Hematopoietic multipotent progenitor cell treated with erythropoietin and hydrocortisone succinate and interleukin-3 and kit ligand, for 8 days (in vitro differentiated cells): ENCODE results near the gene POLR3B.
"Not testable (repeated sequence)": the region's sequence is repeated elsewhere in the genome, so short reads cannot be mapped to it uniquely, and the experiment has no call there.

Experiments
- DNase-seq: peaks from one replicate; pipeline ENCODE4 v3.0.0-alpha.2; 2015

POLR3B gene

DNA sequence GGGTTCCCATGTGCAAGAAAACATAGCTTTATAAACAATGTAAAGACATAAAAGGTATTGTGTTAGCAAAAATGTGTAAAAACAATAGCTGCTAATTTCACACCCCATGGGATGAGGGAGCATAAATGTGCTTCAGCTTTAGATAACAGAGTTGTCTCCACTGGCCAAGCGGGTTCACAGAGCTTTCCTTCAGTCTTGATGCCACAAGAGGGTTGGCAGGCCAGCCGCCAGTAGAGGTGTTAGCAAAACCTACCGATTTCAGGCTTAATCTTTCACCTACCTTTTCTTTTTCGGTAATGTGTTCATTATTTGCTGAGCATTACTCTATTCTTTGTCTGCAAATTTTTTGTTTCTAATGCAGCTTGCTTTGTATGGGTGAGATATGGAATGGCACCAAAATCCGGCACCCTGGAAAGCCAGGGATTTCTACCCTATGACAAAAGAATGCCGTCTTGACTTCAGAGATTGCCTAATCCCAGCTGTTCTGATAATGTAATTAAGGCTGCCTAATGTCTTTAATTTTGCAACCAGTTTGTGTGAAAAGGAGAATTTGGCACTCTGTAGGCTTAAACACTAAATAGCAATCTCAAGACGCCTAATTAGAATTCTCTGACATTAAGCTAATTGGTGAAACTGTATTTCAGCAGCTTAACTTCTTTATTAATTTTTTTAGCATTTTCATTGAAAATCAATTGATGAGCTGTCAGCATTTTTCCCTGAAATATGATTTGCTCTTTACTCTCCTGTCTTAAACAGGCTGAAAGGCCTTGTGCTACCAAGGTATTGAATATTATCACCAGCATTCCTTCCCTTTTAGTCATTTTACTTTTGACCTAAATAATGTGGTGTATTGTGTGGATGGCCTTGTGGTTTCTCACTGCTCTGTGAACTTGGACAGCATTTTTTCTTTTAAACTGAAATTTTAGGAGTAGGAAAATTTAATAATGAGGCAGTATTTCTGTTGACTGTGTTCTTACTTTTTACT, 60.7 kb downstream of the POLR3B start:
- DNase-seq, result no peak

DNA sequence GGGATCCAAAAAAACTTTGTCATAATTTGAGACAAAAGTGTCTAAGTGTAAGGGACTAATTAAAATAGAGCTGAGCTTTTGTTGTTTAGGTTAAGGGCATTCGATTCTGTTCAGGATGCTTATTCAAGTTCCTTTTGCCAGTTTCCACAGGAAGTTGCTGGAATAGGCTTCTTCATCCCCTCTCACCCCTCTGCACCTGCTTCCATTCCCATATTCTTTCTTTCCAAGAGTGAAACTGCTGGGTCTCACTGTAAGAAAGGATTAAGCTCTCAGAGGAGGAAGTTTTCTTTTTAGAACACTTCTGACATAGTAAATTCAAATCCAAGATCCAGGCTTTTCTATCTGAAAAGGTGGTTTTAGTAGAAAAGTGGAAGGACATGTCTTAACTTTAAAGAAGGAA, 61.4 kb downstream of the POLR3B start:
- DNase-seq, result no peak

DNA sequence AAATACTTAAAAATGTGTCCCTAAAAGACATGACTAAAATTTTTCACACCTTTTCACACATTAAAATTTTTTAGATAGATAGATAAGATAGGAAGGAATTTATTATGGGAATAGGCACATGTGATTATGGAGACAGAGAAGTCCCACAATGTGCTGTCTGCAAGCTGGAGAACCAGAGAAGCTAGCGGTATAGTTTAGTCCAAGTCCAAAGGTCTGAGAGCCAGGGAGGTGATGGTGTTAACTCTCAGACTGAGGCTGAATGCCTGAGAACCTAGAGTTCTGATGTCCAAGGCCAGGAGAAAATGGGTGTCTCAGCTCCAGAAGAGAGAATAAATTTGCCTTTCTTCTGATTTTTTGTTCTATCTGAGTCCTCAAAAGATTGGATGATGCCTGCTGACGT, 65.7 kb downstream of the POLR3B start:
- DNase-seq, result no peak

DNA sequence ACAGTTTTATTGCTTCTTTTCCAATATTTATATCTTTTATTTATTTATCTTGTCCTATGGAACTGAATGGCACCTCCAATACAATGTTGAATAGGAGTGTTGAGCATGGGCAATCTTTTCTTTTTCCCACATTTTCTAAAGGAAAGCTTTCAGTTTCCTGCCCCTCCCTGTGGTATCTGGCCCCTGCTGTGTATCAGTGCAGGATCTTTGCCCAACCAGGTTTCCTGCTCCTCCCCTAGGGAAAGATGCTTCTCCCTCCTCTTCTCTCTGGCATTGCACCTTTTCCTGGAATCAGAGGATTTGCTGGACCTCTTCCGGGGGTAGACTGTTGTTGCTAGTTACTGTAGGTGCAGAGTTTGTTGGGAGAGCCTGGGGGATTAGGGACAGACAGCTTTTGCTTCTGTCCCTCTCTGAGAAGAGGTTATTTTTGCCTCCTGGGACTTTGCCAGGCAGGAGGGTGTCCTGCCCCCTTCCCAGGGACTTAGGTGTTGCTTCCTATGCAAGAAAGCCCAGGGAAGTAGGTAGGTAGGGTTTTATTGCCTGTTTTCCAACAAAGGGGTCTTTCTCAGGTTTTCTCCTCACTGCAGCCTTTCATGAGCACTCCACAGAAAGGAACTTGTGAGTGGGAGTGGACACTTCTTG, 67.6 kb downstream of the POLR3B start:
- DNase-seq, result no peak

DNA sequence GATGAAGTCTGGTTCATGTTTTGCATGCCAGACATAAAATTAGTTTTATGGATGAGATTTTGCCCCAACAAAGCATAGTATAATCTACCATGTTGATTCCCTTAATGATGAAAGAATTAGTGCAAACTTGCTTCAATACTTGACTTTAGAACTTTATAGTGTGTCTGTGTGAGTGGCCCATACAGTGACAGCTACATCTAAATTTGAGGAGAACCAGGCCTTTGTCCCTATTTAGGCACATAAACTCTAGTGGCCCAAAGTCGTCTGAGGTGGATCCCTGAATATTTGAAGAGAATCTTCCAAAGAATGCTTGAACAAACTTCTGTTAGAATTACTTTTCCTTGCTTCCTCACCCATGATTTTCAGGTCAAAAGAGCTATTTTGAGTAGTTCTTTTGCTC, 70.4 kb downstream of the POLR3B start:
- no peak for DNase-seq

DNA sequence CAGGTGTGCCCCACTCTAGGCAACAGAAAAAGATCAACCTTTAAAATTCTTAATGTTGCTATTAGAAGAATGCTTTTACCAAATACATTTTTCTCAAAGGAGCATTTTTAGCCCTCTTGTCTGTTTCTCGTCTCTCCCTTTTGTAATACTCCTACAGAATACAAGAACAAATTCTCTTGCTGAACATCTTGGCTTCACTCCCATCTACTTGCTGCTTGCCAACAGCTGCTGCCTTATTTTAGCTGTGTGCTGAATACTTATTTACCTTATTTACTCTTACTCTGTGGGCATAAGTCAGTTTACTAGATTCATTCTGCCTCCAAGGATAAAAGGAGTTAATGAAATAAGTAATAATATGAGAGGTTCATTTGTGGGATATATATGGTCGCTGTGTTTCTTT, 70.8 kb downstream of the POLR3B start:
- no peak for DNase-seq

DNA sequence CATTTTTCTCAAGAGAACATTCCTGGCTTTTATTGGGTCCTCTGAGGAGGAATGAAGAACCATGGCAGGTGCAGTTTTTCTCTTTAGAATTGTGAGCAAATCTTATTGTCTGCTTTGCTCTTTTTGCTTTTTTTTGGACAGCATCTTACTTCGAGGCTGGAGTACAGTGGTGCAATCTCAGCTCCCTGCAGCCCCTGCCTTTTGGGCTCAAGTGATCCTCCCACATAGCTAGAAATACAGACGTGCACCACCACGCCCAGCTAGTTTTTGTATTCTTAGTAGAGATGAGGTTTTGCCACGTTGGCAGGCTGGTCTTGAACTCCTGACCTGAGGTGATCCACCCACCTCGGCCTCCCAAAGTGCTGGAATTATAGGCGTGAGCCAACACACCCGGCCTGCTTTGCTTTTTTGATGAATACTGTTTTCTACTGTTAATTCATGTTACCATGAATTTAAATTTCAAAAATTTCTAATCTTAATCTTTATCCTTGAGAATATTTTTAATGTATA, 71.5 kb downstream of the POLR3B start:
- no peak for DNase-seq

DNA sequence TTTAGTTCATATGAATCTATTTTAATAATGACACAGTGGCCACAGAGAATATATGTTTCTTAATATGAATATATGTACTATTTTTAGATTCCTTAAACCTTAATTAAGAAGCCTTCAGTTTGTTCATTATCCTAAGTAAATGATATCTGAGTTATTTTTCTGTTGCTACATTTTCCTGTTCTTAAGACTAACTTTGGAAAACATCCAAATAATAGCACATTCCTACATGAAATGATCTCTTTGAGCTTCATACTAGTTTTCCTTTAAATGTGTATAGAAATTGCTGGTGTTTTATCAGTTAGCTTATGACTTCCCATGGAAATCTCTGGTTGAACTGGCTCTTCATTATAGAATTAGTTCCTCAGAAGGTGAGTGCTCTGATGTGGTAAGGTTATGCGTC, 72.1 kb downstream of the POLR3B start:
- no peak for DNase-seq

DNA sequence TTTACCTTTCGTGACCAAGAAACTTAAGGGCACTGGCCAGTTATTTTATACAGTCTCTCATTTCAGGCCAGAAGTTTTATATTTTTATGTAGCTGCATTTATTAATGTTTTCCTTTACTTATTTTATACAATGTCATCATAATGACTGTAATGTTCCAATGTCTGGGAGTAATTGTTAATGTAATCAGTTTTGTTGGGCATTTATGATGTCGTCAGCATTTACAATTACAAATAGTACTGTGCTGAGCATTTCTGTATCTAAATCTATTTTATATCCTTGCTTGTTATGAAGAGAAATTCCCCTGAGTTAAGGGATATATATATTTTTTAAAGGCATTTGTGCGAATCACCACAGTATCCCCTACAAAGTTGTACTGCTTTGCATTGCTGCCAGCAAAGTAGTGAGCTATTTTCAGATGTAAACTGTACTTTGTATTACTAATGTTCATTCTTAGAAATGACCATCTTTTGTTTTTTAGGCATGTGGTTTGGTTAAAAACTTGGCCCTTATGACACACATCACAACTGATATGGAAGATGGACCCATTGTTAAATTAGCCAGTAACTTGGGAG, 74.4 kb downstream of the POLR3B start:
- DNase-seq, result no peak

DNA sequence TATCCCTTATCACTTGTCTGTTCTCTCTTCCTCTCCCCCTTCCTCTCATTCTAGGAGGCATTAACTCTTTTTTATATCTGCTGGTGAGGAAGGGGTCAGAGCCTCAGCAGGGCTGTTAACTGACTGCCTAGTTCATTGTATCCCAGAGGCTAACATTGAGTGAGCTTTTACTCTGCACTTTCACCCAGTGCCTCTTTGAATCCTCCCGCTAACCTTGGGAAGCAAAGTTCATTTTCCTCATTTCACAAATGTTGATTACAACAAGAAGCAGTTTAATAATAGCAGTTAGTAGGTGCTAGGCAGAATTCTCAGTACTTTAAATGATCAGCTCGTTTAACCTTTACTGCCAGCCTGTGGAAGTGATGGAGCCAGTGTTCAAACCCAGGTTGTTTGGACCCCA, 75.5 kb downstream of the POLR3B start:
- no peak for DNase-seq

DNA sequence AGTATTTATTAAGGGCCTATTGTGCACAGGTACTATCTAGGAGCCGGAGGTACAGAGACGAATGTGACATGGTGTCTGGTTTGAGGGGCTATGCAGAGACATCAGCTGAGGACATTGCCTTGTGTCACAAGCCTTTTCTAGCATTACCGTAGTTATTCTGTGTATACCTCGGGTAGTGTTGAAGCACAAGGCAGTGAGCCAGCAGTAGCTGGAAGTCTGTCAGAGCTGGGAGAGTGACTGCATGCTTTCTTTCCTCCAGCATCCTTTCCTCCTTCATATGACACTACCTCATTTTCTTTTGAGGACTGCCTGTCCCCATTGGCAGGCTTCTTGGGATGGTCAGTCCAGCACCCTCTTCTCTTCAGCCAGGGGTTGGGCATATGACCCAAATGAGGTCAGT, 77.0 kb downstream of the POLR3B start:
- DNase-seq, result no peak

DNA sequence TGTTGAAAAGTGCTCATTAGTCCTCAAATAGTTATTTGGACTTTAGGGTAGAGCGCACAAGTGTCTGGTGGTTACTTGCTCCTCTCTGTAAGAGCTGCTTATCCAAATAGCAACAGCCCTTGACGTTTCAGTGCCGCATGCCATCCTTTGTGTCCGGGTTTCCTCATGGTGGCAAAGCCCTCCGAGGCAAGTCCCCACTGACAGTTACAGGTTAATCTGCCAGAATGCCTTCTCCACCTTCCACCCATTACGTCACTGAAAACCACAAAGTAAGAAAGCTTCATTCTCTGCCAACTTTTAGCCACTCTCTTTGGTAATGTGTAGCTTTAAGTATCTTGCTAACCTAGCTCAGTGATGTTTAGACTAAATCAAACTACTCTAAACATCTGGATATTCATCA, 78.6 kb downstream of the POLR3B start:
- no peak for DNase-seq

DNA sequence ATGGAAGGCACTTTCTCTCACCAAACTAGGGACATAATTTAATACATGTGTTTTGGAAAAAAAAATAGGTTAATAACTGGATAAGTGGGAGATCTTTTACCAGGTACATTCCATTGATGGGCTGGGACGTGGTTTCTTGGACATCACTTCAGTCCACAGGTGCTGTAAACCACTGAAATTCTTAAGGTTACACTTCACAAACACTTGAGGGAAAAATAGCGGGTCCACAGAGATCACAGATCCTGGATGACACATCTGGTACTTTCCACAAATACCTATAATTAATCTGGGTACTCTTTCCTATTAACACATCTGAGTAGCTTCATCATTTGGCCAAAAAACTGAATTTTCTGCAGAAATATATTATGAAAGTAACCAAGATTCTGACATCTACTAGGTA, 85.0 kb downstream of the POLR3B start:
- DNase-seq, result no peak

DNA sequence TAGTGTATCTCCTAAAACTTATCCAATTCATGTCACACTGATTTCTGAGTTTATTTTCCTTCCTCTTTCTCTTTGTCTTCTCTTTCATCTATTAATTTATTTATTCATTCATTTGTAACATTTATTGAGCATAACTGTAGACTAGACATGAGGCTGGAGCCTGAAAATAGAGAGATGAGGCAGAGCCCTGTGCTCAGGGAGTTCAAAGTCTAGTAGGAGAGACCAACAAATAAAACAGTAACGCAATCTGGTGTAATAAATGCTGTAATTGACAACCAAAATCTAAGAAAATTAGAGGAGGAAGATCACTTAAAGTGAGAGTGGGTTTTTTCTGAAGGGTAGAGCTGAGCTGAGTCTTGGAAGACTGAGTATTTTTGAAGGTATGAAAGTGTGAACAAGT, 87.5 kb downstream of the POLR3B start:
- DNase-seq, result no peak

DNA sequence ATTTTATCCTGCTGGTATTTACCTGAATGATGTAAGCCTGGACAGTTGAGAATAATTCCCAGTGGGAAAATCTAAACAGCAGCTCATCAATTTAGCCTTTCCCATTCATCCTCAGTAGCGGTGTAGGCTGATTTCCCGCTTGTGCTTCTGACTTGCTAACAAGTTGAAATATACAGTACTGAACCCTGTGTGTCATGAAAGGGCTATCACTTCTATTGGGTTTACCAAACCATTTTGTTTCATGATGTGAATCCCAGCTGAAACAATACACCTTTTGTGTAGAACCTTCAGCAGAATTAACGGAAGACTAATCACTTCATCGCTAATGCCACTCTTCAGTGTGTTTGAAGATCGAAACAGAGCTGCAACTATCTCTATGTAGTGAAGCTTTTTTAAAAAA, 88.4 kb downstream of the POLR3B start:
- no peak for DNase-seq

DNA sequence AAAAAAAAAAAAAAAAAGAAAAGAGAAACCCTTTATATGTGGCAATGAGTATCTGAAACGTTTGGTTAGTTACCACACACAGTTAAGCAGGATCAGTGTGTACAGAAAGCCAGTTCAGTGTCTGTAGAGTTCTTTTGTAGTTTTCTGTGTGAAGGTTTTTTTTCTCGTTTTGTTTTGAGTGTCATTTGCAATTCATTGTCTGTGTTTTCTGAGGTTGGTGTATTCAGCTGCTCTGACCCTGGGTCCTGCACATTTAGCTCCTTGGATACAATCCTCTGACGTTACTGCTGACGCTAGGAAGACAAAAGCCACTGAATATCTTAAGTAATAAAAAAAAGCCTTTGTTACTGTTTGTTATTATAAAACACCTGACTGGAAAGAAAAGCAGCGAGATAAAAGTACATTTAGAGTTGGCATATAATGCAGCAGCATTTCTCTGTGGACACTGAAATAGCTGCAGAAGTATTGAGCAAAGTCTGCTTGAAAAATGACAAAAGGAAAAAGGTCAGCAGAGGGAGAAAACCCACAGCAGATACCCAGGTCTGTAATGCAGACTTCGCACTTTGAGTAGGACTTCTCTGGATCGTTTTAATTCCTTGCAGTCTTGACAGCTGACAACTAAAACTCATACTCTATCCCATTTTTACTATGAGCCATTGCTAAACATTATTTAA, 89.0 kb downstream of the POLR3B start:
- no peak for DNase-seq

DNA sequence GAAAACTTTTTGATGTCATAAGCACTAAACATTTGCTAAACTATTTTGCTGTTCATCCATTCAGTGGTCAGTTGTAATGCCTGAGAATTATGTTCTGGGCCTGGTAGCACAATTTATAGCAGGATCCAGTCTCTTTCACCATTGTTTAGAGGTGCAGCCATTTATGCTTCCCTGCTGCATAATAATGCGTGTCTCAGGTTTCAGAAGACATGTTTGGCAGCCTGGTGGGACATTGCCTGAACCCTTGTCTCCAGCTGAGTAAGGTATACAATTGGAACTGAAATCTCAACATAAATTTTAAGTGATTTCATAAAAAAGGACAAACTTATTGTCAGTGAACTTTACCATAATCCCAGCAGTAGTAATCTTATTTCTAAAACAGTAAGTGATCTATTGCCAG, 94.8 kb downstream of the POLR3B start:
- no peak for DNase-seq

DNA sequence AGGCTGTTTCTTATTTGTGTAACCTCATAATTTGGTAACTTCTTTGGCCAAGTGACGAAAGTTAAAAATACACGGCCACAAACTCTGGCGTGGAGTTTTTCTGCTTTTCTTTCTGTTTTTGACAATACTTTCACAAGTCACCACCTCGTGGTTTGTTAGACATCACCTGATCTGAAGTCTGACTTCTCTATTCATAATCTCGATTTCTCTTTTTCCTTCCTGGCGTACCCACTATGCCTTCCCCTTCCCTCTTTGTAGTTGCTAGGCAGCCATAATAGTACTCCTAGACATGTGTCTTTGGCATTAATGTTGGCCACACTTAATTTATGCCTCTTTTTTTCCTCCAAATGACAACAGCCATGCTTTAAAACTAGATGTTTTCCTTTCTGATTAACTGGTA, 97.6 kb downstream of the POLR3B start:
- no peak for DNase-seq

DNA sequence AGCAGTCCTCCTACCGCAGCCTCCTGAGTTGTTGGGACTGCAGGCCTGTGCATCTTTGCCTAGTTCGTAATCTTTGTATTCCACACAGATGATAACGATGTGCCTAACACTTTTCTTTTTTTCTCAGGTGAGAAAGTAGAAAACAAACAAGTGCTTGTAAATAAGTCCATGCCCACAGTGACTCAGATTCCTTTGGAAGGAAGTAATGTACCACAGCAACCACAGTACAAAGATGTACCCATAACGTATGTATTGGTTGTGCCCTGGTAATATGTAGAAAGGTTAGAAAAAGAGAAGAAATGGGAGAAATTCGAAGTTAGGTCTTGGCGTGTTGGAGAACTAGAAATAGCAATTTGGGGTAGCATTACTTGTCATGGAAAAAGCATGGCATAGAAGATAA, 101.6 kb downstream of the POLR3B start:
- DNase-seq, result no peak

DNA sequence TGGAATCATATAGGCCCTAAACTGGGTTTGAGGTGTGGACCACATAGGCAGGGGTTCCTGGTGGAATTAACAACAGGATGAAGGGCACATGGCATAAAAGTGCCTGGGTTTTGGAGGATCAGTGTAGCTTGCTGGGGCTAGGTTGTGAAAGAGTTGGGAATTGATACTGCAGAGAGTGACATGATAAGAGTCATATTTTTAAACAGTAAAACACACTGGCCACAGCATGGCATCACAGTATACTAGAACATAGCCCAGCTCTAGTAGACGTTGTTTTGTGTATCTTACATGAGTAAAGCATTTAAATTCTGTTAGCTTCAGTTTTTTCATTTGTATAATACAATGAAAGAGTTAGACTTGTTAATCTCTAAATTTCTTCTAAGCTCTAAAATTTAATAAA, 102.0 kb downstream of the POLR3B start:
- DNase-seq, result no peak

DNA sequence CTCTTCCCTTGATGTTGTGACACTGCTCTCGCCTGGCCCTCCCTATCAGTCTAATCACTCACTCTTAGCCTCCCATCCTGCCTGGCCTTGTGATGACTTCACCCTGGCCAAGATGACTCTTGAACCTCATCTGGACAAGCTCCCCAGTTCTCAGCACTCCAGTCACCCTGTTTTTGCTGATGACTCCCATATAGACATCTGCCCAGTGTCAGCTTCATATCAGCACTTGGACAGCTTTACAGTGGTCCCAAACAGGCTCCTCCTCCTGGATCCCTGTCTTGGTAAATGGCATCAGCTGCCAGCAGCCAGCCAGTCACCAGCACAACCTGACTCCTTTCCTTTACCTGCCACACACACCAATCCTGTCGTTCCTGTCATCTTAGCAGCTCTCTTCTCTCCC, 104.2 kb downstream of the POLR3B start:
- no peak for DNase-seq

DNA sequence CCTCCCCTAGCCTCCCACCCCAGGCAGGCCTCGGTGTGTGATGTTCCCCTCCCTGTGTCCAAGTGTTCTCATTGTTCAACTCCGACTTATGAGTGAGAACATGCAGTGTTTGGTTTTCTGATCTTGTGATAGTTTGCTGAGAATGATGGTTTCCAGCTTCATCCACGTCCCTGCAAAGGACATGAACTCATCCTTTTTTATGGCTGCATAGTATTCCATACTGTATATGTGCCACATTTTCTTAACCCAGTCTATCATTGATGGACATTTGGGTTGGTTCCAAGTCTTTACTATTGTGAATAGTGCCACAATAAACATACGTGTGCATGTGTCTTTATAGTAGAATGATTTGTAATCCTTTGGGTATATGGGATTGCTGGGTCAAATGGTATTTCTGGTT, 108.1 kb downstream of the POLR3B start:
- not testable (repeated sequence) for DNase-seq

DNA sequence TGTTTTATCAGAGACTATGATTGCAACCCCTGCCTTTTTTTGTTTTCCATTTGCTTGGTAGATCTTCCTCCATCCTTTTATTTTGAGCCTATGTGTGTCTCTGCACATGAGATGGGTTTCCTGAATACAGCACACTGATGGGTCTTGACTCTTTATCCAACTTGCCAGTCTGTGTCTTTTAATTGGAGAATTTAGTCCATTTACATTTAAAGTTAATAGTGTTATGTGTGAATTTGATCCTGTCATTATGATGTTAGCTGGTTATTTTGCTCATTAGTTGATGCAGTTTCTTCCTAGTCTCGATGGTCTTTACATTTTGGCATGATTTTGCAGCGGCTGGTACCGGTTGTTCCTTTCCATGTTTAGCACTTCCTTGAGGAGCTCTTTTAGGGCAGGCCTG, 118.1 kb downstream of the POLR3B start:
- DNase-seq, result not testable (repeated sequence)
